ENCODE results near the gene PTGES2.

The PTGES2 gene

GRCh38 chr9:128102861-128103588 is 24.5 kb downstream of the PTGES2 start:
- no peak for DNase-seq (ENCODE audit: low spot score)

GRCh38 chr9:128102196-128102595 is 25.3 kb downstream of the PTGES2 start:
- DNase-seq (ENCODE audit: low spot score) = no peak

- no peak for DNase-seq (ENCODE audit: low spot score)
Measured at GRCh38 chr9:128101690-128102089, 25.8 kb downstream of the PTGES2 start.

GRCh38 chr9:128101231-128101661 is 26.3 kb downstream of the PTGES2 start:
- DNase-seq (ENCODE audit: low spot score) = no peak

- DNase-seq (ENCODE audit: low spot score) = no peak
Measured at GRCh38 chr9:128100581-128100980, 26.9 kb downstream of the PTGES2 start.

- DNase-seq (ENCODE audit: low spot score) = no peak
Measured at GRCh38 chr9:128099932-128100491, 27.5 kb downstream of the PTGES2 start.

GRCh38 chr9:128099231-128099931 is 28.1 kb downstream of the PTGES2 start:
- DNase-seq (ENCODE audit: low spot score) = no peak

GRCh38 chr9:128098297-128099230 is 29.0 kb downstream of the PTGES2 start:
- peak; percentile 93 for DNase-seq (ENCODE audit: low spot score)

GRCh38 chr9:128097543-128098296 is 29.8 kb downstream of the PTGES2 start:
- DNase-seq (ENCODE audit: low spot score) = no peak

- DNase-seq (ENCODE audit: low spot score) = no peak
Measured at GRCh38 chr9:128096616-128097536, 30.7 kb downstream of the PTGES2 start.

GRCh38 chr9:128094950-128095544 is 32.5 kb downstream of the PTGES2 start:
- no peak for DNase-seq (ENCODE audit: low spot score)

- DNase-seq (ENCODE audit: low spot score) = peak; percentile 96
Measured at GRCh38 chr9:128094166-128094949, 33.2 kb downstream of the PTGES2 start.

- DNase-seq (ENCODE audit: low spot score) = no peak
Measured at GRCh38 chr9:128093011-128093410, 34.5 kb downstream of the PTGES2 start.

GRCh38 chr9:128092199-128092977 is 35.1 kb downstream of the PTGES2 start:
- no peak for DNase-seq (ENCODE audit: low spot score)

GRCh38 chr9:128091571-128091970 is 36.0 kb downstream of the PTGES2 start:
- DNase-seq (ENCODE audit: low spot score) = peak; percentile 74

- DNase-seq (ENCODE audit: low spot score) = peak; percentile 96
Measured at GRCh38 chr9:128091144-128091543, 36.4 kb downstream of the PTGES2 start.

- no peak for DNase-seq (ENCODE audit: low spot score)
Measured at GRCh38 chr9:128089299-128089698, 38.2 kb downstream of the PTGES2 start.
